ENCODE data around the gene DKC1.
A peak's percentile ranks its signal among the peaks of the same experiment; 100 is the strongest.

DKC1 gene

DNA sequence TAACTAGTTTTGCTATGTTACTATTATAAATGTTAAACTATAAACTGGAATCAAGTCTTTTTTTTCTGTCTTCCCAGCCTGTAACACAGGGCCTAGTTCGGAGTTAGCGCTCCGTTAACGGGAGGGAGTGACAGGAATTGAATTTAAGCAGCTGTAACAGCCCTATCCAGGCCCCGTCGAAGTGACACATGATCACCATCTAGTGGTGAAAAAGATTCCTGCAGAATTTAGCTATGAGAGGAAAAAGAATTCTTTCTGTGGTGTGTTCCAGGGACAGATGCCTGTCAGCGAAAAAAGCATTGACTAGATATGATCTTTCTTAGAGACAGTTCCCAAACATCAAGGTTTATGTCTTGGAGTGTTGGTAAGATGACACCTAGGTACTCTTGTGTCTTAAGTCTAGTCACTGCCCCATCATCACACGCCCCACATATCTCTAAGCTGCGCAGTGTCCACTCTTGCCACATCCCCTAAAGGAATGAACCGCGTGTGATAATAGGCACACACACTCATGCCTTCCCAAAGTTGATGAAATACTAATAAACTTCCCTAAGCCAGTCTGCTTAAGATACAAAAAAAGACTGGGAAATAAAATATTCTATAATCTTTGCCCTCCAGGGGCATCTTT is 13.8 kb upstream of the DKC1 start:
- TF ChIP-seq ZNF624 (tag by site-specific recombination; IDR thresholded peaks at IDR 0.05) (no peak), ZNF629 (tag by site-specific recombination; IDR thresholded peaks at IDR 0.05) (no peak), ZNF555 (tag by site-specific recombination; conservative IDR thresholded peaks at IDR 0.05) (no peak), ZNF654 (tag by site-specific recombination; IDR thresholded peaks at IDR 0.05; ENCODE audit: low read depth) (peak; percentile 85), ZNF48 (tag by site-specific recombination; IDR thresholded peaks at IDR 0.05) (no peak), GFI1B (tag by site-specific recombination; IDR thresholded peaks at IDR 0.05) (no peak), ZNF660 (tag by site-specific recombination; IDR thresholded peaks at IDR 0.05) (peak; percentile 63), ZSCAN23 (tag by site-specific recombination; IDR thresholded peaks at IDR 0.05) (no peak), TCF7L2 (IDR thresholded peaks at IDR 0.05; ENCODE audit: borderline replicate concordance, low read depth, low read length) (no peak), ZNF548 (tag by site-specific recombination; IDR thresholded peaks at IDR 0.05) (no peak), ZNF341 (tag by site-specific recombination; IDR thresholded peaks at IDR 0.05; ENCODE audit: low read depth) (peak; percentile 86), ZNF585B (tag by site-specific recombination; IDR thresholded peaks at IDR 0.05) (no peak)
- TF ChIP-seq, protein P1, sequence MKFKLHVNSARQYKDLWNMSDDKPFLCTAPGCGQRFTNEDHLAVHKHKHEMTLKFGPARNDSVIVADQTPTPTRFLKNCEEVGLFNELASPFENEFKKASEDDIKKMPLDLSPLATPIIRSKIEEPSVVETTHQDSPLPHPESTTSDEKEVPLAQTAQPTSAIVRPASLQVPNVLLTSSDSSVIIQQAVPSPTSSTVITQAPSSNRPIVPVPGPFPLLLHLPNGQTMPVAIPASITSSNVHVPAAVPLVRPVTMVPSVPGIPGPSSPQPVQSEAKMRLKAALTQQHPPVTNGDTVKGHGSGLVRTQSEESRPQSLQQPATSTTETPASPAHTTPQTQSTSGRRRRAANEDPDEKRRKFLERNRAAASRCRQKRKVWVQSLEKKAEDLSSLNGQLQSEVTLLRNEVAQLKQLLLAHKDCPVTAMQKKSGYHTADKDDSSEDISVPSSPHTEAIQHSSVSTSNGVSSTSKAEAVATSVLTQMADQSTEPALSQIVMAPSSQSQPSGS (tag by site-specific recombination; IDR thresholded peaks at IDR 0.05; ENCODE audit: low read depth) = no peak
- TF ChIP-seq, protein P2, sequence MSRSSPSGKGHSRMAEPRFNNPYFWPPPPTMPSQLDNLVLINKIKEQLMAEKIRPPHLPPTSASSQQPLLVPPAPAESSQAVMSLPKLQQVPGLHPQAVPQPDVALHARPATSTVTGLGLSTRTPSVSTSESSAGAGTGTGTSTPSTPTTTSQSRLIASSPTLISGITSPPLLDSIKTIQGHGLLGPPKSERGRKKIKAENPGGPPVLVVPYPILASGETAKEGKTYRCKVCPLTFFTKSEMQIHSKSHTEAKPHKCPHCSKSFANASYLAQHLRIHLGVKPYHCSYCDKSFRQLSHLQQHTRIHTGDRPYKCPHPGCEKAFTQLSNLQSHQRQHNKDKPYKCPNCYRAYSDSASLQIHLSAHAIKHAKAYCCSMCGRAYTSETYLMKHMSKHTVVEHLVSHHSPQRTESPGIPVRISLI (tag by site-specific recombination; IDR thresholded peaks at IDR 0.05) = no peak
- TF ChIP-seq, protein P3, sequence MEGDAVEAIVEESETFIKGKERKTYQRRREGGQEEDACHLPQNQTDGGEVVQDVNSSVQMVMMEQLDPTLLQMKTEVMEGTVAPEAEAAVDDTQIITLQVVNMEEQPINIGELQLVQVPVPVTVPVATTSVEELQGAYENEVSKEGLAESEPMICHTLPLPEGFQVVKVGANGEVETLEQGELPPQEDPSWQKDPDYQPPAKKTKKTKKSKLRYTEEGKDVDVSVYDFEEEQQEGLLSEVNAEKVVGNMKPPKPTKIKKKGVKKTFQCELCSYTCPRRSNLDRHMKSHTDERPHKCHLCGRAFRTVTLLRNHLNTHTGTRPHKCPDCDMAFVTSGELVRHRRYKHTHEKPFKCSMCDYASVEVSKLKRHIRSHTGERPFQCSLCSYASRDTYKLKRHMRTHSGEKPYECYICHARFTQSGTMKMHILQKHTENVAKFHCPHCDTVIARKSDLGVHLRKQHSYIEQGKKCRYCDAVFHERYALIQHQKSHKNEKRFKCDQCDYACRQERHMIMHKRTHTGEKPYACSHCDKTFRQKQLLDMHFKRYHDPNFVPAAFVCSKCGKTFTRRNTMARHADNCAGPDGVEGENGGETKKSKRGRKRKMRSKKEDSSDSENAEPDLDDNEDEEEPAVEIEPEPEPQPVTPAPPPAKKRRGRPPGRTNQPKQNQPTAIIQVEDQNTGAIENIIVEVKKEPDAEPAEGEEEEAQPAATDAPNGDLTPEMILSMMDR (tag by site-specific recombination; IDR thresholded peaks at IDR 0.05) = peak; percentile 42; the same call in 1 of the 2 replicates
- TF ChIP-seq, protein P4, sequence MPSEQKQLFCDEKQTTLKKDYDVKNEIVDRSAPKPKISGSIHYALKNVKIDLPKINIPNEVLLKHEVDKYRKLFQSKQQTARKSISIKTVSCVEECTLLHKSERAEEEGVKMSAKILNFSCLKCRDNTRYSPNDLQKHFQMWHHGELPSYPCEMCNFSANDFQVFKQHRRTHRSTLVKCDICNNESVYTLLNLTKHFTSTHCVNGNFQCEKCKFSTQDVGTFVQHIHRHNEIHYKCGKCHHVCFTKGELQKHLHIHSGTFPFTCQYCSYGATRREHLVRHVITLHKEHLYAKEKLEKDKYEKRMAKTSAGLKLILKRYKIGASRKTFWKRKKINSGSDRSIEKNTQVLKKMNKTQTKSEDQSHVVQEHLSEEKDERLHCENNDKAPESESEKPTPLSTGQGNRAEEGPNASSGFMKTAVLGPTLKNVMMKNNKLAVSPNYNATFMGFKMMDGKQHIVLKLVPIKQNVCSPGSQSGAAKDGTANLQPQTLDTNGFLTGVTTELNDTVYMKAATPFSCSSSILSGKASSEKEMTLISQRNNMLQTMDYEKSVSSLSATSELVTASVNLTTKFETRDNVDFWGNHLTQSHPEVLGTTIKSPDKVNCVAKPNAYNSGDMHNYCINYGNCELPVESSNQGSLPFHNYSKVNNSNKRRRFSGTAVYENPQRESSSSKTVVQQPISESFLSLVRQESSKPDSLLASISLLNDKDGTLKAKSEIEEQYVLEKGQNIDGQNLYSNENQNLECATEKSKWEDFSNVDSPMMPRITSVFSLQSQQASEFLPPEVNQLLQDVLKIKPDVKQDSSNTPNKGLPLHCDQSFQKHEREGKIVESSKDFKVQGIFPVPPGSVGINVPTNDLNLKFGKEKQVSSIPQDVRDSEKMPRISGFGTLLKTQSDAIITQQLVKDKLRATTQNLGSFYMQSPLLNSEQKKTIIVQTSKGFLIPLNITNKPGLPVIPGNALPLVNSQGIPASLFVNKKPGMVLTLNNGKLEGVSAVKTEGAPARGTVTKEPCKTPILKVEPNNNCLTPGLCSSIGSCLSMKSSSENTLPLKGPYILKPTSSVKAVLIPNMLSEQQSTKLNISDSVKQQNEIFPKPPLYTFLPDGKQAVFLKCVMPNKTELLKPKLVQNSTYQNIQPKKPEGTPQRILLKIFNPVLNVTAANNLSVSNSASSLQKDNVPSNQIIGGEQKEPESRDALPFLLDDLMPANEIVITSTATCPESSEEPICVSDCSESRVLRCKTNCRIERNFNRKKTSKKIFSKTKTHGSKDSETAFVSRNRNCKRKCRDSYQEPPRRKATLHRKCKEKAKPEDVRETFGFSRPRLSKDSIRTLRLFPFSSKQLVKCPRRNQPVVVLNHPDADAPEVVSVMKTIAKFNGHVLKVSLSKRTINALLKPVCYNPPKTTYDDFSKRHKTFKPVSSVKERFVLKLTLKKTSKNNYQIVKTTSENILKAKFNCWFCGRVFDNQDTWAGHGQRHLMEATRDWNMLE (tag by site-specific recombination; conservative IDR thresholded peaks at IDR 0.05; ENCODE audit: low read depth) = no peak
- TF ChIP-seq, protein P5, sequence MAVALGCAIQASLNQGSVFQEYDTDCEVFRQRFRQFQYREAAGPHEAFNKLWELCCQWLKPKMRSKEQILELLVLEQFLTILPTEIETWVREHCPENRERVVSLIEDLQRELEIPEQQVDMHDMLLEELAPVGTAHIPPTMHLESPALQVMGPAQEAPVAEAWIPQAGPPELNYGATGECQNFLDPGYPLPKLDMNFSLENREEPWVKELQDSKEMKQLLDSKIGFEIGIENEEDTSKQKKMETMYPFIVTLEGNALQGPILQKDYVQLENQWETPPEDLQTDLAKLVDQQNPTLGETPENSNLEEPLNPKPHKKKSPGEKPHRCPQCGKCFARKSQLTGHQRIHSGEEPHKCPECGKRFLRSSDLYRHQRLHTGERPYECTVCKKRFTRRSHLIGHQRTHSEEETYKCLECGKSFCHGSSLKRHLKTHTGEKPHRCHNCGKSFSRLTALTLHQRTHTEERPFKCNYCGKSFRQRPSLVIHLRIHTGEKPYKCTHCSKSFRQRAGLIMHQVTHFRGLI (tag by site-specific recombination; IDR thresholded peaks at IDR 0.05) = no peak
- TF ChIP-seq, protein P6, sequence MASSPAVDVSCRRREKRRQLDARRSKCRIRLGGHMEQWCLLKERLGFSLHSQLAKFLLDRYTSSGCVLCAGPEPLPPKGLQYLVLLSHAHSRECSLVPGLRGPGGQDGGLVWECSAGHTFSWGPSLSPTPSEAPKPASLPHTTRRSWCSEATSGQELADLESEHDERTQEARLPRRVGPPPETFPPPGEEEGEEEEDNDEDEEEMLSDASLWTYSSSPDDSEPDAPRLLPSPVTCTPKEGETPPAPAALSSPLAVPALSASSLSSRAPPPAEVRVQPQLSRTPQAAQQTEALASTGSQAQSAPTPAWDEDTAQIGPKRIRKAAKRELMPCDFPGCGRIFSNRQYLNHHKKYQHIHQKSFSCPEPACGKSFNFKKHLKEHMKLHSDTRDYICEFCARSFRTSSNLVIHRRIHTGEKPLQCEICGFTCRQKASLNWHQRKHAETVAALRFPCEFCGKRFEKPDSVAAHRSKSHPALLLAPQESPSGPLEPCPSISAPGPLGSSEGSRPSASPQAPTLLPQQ (tag by site-specific recombination; IDR thresholded peaks at IDR 0.05) = no peak
- Histone ChIP-seq H3K4me3 (ENCODE audit: low read depth, low read length) (no peak overlapping the region), H3K27ac (ENCODE audit: extremely low read depth, low read depth, low read length) (no peak overlapping the region), H3K36me3 (ENCODE audit: control insufficient read depth in 2 of 2, insufficient read depth in 1 of 2, low read length in 2 of 2) (no peaks in the 10 kb centered on the region), H3K4me1 (ENCODE audit: control insufficient read depth, insufficient read depth, low read length) (no peaks in the 10 kb centered on the region), H3K9me3 (ENCODE audit: control insufficient read depth, insufficient read depth, low read depth, low read length) (no peaks in the 10 kb centered on the region)
- ChIA-PET POLR2A (interaction anchor here (0.5 to 4.2 kb wide), 3 partner anchors 14 to 31 kb away, joined by 4 to 22 read pairs (median 4); partner anchors contain the start of gene DKC1), CTCF (interaction anchor here (0.5 to 4.0 kb wide), 37 partner anchors 8 to 1137 kb away, joined by 3 to 50 read pairs (median 5); partner anchors contain the start of genes DKC1 and SMIM9)
